GM12874 (cell line): ENCODE data around the gene ARHGEF33.

Experiments
- TF ChIP-seq, protein P1 (sequence below): IDR thresholded peaks from 2 replicates; pipeline ENCODE4 v1.5.1; 2011; ENCODE audit warnings: low read depth, mild to moderate bottlenecking, control low read depth, low read length, moderate library complexity; ENCODE audit not compliant: insufficient read depth

The ARHGEF33 gene

DNA sequence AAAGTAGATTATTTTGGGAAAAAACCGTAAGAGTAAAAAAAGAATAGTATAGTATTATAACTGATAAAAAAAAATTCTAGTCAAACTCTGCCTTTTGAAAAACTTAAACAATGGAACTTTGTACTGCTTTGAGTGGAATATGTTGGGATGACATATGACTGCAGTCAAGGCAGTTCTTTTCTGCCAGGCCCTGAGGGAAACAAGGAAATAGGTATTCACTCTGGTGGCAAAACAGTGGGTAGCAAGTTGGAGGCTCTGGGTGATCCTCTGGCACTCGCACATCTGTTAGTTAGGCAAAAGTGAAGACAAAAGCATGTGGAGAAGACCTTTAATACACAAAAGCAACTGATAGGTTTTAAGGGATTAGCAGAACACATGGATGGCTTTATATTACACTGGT lies 102.2 kb downstream of the ARHGEF33 start:
- TF ChIP-seq, protein P1, sequence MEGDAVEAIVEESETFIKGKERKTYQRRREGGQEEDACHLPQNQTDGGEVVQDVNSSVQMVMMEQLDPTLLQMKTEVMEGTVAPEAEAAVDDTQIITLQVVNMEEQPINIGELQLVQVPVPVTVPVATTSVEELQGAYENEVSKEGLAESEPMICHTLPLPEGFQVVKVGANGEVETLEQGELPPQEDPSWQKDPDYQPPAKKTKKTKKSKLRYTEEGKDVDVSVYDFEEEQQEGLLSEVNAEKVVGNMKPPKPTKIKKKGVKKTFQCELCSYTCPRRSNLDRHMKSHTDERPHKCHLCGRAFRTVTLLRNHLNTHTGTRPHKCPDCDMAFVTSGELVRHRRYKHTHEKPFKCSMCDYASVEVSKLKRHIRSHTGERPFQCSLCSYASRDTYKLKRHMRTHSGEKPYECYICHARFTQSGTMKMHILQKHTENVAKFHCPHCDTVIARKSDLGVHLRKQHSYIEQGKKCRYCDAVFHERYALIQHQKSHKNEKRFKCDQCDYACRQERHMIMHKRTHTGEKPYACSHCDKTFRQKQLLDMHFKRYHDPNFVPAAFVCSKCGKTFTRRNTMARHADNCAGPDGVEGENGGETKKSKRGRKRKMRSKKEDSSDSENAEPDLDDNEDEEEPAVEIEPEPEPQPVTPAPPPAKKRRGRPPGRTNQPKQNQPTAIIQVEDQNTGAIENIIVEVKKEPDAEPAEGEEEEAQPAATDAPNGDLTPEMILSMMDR = no peak

DNA sequence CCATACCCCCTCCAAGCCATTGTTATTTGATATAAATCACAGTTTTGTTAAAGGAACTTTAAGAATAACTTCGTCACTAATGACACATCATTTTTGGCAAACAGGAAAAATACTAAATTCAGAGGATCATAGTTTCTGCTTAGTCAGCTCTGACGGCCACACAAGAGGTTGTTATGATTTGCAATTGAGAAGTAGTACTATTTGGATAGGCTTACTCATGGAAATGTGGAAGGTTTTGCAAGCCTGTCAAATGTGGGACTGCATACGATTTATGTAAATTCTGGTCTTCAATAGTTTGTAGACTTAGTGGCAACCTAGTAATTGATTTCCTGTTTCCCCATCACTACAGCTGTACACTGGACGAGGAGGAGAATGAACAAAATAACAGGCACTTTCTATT lies 108.1 kb downstream of the ARHGEF33 start:
- TF ChIP-seq, protein P1 = no peak

DNA sequence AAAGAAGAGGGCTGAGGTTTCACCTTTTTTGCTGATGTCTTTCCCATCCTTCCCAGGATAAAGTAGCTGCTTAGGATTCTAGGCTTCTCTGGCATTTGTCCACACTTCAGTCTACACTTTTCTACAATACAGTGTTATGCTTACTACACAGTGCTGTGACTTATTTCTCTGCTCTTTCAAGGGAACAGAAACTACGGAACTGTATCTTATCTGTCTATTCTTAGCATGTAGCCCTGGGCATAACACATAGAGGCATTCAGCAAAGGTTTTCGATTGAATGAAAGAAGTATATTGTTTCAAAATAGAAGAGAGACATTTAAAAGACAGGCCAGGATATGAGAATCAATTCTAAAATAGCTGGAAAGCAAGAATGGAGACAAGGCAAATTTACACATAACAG lies 110.9 kb downstream of the ARHGEF33 start:
- TF ChIP-seq, protein P1 = no peak

DNA sequence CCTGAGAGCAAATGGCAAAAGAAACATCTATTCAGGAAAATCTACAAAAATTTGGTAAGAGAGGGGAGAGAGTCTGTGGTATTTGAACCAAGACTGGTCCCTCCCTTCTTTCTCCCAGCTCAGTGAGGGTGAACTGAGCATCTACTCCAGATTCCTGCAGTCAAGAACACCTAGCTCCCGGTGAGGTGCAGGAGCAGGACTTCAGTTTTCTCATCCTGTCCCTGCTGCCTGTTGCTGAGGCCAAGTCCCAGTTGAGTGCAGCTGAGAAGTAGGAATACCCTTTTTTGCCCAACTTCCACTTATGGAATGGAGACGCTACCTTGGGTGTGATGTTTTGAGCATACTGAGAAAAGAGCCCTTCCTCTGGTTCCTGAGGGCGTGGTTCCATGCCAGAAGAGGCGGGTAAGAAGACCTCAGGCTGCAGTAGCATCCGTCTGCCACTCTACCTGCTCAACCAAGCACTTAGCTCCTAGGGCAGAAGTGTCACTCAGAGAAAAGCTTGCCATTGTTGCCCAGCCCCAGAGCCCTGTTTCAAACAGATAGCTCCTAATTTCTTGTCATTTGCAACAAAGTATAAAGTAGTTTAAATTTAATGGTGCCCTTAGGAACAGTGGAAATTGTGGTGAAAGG lies 118.3 kb downstream of the ARHGEF33 start:
- TF ChIP-seq, protein P1 = no peak

DNA sequence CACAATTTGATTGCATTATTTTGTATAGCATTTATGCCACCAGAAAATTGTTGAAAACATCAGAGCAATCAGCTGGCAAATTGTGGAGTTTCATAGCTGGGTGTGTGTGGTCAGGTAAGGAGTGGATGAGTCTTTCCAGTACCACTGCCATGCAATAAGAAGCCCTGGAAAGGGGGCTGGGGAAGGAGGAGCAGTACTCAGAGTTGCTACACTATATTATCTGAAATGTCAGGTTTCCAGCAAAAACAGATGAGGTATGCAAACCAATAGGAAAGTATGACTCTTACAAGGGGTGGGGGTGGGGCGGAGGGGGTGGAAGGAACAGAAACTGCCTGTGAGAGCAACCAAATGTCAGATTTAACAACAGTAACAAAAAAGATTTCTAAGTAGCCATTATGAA lies 119.0 kb downstream of the ARHGEF33 start:
- TF ChIP-seq, protein P1 = no peak

DNA sequence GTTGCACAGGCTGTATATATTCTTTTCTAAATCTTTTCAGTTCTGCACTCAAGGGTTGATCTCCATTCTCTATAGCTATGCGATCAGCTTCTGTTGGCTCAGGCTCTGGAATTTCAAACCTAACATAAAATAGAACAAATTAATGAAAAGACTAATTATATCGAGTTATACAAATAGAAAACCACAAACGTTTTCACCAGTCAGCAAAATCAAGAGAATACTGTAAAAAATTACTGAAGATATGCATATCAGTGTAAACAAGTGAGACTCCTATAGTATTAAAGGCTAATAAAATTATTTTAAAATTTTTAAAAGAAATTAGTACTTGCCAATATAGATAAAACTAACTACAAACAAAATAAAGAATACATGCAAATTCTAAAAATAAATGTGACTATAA lies 124.2 kb downstream of the ARHGEF33 start:
- TF ChIP-seq, protein P1 = no peak

DNA sequence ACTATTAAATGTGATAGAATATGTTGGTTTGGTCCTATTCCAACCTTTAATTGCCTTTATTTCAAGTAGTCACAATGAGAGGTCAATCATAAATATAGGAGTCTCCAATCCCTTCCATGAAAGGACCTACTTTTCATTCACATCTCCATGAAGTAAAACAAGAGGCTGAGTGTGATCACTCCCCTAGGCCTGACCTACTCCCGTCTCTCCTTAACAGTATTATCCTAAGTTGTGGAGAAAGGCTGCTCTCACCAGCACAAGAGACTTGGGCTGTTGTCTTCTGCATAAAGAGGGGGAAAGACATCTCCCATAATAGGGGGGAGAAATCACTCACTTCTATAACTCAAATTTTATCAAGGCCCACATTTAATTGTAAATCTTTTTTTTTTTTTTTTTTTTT lies 125.7 kb downstream of the ARHGEF33 start:
- TF ChIP-seq, protein P1 = no peak
